OCI-LY3 (cell line): ENCODE results near the gene ALDH1A3.

Source experiments
- CTCF ChIP-seq: fragments of 200-600, 300-600 bp; sonication (generic); IDR thresholded peaks from 2 replicates; pipeline ENCODE4 v1.5.1; 2014; ENCODE audit warnings: antibody characterized with exemption, low read length, low read depth
- EZH2phosphoT487 ChIP-seq: fragments of 200-600 bp; shearing (Covaris generic); IDR thresholded peaks from 2 replicates; pipeline ENCODE4 v1.6.1; 2018; ENCODE audit warnings: antibody characterized with exemption, mixed run types, low read depth

- TF ChIP-seq CTCF (no peak), EZH2phosphoT487 (no peak)
Measured at GRCh38 chr15:100902436-100903167, 23.0 kb downstream of the ALDH1A3 start.
